Psoas muscle (tissue), 8 donors: ENCODE measurements around the gene ARHGEF37. TPM values are rescaled to one million over a fixed set of nuclear protein-coding genes. Genes with fewer than 3 reads are reported as not detected.
"Not testable (repeated sequence)": the region's sequence is repeated elsewhere in the genome, so short reads cannot be mapped to it uniquely, and the experiment has no call there.

Experiments used
- ATAC-seq, 4 donors: fragments of 200-7000 bp; cut with Tn5 transposase; one replicate each; pipeline ENCODE4 v1.9.1; 2020; ENCODE audit warnings: moderate library complexity in 3 of 4, mild to moderate bottlenecking in 2 of 4
- DNase-seq, 2 donors: peaks; one replicate each; pipeline ENCODE4 v3.0.0-alpha.2; 2020
- H3K27ac ChIP-seq: fragments of 200-600 bp; one replicate; pipeline ENCODE4 v1.8.0; 2022
- H3K27me3 ChIP-seq, 3 donors: fragments of 200-600 bp in 1 of 3; one replicate each; pipeline versions ENCODE4 v1.6.1 to v1.8.0; 2013 to 2022; ENCODE audit warnings: low read length in 2 of 3, mild to moderate bottlenecking in 2 of 3, moderate library complexity in 1 of 3; ENCODE audit not compliant: insufficient read depth in 3 of 3
- H3K36me3 ChIP-seq, 2 donors: fragments of 200-600 bp in 1 of 2; one replicate each; pipeline versions ENCODE4 v1.6.1 to v1.8.0; 2013 to 2022; ENCODE audit warnings: low read depth in 1 of 2, mild to moderate bottlenecking in 1 of 2, moderate library complexity in 1 of 2; ENCODE audit not compliant: insufficient read depth in 1 of 2
- H3K4me1 ChIP-seq: fragments of 200-600 bp; one replicate; pipeline ENCODE4 v1.8.0; 2022
- H3K4me3 ChIP-seq: fragments of 200-600 bp; one replicate; pipeline ENCODE4 v1.8.0; 2022; ENCODE audit warnings: mild to moderate bottlenecking
- H3K9me3 ChIP-seq: fragments of 200-600 bp; one replicate; pipeline ENCODE4 v1.8.0; 2022
- WGBS, 3 donors: extraction: QIAGEN DNeasy Blood & Tissue Kit; methylation state at CpG; one replicate each; pipeline versions ENCODE4 v1.1.6 to v1.1.7; 2013; 5-methylcytosine and 5-hydroxymethylcytosine counted together
- intact Hi-C, 2 donors: fragments of 100-400 bp; cut with DNase I; formaldehyde crosslinking; loops; one replicate each; pipeline versions ENCODE4 v1.11.0 to v1.14.2; 2022
- long read RNA-seq, 2 donors: library from polyadenylated mRNA; unstranded; transcript quantifications; one replicate each; pipeline ENCODE4 v2.0.0, GENCODE V29; 2021
- polyA plus RNA-seq, 3 donors: library from polyadenylated mRNA; stranded (reverse); fragments of 200-250 nt; gene quantifications; one replicate each; pipeline ENCODE4 v1.2.3, GENCODE V29; 2013
- total RNA-seq, 4 donors: library from RNA; stranded (reverse); fragmentation: NEBNext Ultra II Directional in 2 of 4; extraction: Animal tissue kit (Norgen Biotek cat#: 25700) in 2 of 4; gene quantifications; one replicate each; pipeline versions ENCODE4 v1.2.1 to v1.2.4, GENCODE V29; 2021 to 2023
- TF ChIP-seq, protein P1 (sequence below): fragments of 200-600 bp; IDR thresholded peaks from one replicate; pipeline ENCODE4 v1.8.0; 2022; ENCODE audit warnings: antibody characterized with exemption
- donor health status: healthy with polysubstance abuse.
- donor health status: DM: no; HTN: no; CAD: no; lungs with moderate emphysema.
- donor health status: Bipolar disorder and iron deficiency.
- donor health status: healthy.
- donor health status: DM: yes; HTN: yes; CAD: no.
- donor health status: DM: no; HTN: no; CAD: no.
- donor health status: DM: no; HTN: no; CAD: no.
- donor health status: DM: yes; HTN: yes; CAD: no.

The ARHGEF37 gene
- total RNA-seq (10 to 100 TPM in 3 of 4 donors, 1 to 10 TPM in 1; 9.0 to 29.3 (median 18.7) TPM), polyA plus RNA-seq (10 to 100 TPM in 2 of 3 donors, 1 to 10 TPM in 1; 2.3 to 13.4 (median 13.0) TPM)
- long read RNA-seq, donor 1, full-length matches to known transcripts, result 25 of 50 reads
- long read RNA-seq, donor 1, partial matches to known transcripts, result 7 of 50 reads
- long read RNA-seq, donor 1, other reads (novel, unspliced or antisense), result 18 of 50 reads
- long read RNA-seq, donor 2, full-length matches to known transcripts, result 27 of 61 reads
- long read RNA-seq, donor 2, partial matches to known transcripts, result 12 of 61 reads
- long read RNA-seq, donor 2, other reads (novel, unspliced or antisense), result 22 of 61 reads

- DNase-seq (peak; percentile 86 to 94), ATAC-seq (peak; percentile 83 to 86 (median 84))
- Histone ChIP-seq H3K36me3 (no peaks in the 10 kb centered on the region), H3K4me1 (peaks cover 24% of the 10 kb centered on the region), H3K4me3 (peak within 1 kb of the TSS; percentile 78), H3K27ac (peak within 1 kb of the TSS; percentile 92), H3K9me3 (no peaks in the 10 kb centered on the region), H3K27me3 (no peaks in the 10 kb centered on the region)
- intact Hi-C loops, result no loop called here
- TF ChIP-seq, protein P1, sequence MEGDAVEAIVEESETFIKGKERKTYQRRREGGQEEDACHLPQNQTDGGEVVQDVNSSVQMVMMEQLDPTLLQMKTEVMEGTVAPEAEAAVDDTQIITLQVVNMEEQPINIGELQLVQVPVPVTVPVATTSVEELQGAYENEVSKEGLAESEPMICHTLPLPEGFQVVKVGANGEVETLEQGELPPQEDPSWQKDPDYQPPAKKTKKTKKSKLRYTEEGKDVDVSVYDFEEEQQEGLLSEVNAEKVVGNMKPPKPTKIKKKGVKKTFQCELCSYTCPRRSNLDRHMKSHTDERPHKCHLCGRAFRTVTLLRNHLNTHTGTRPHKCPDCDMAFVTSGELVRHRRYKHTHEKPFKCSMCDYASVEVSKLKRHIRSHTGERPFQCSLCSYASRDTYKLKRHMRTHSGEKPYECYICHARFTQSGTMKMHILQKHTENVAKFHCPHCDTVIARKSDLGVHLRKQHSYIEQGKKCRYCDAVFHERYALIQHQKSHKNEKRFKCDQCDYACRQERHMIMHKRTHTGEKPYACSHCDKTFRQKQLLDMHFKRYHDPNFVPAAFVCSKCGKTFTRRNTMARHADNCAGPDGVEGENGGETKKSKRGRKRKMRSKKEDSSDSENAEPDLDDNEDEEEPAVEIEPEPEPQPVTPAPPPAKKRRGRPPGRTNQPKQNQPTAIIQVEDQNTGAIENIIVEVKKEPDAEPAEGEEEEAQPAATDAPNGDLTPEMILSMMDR, result no peak
- 0 to 1% (median 0%) methylated on average over 37 to 56 of the region's 56 CpGs for WGBS, 3 donors
These were observed at the start of gene ARHGEF37 for GRCh38 chr5:149581192-149581861. ARHGEF37 (plus strand) TSS chr5:149581498; CDS start chr5:149597770, 16,272 bp downstream.

GRCh38 chr5:149532413-149532812, 48.9 kb upstream of the ARHGEF37 start:
- ATAC-seq, result no peak
- Histone ChIP-seq H3K9me3 (no peaks in the 10 kb centered on the region), H3K27me3 (no peaks in the 10 kb centered on the region), H3K4me3 (no peak overlapping the region), H3K36me3 (peaks cover 0 to 15% of the 10 kb centered on the region in 2 donors), H3K4me1 (peaks cover 88% of the 10 kb centered on the region), H3K27ac (no peak overlapping the region)
- 86 to 93% (median 89%) methylated on average over 7 of the region's 7 CpGs for WGBS, 3 donors
- intact Hi-C loops, result no loop called here
- TF ChIP-seq, protein P1, result no peak
- DNase-seq, result no peak

DNA sequence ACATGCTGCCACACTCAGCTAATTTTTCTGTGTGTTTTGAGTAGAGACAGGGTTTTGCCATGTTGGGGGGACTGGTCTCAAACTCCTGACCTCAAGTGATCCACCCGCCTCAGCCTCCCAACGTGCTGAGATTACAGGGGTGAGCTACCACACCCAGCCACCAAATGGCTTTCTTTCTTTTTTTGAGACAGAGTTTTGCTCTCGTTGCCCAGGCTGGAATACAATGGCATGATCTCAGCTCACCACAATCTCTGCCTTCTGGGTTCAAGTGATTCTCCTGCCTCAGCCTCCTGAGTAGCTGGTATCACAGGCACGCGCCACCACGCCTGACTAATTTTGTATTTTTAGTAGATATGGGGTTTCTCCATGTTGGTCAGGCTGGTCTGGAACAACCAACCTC, 45.5 kb upstream of the ARHGEF37 start:
- DNase-seq, H3K9me3 ChIP-seq, H3K4me3 ChIP-seq, intact Hi-C loops, H3K27ac ChIP-seq, ATAC-seq, H3K27me3 ChIP-seq: not testable (repeated sequence)
- 80 to 84% (median 81%) methylated on average over 6 of the region's 6 CpGs for WGBS, 3 donors
- H3K36me3 ChIP-seq, result peaks cover 0 to 41% of the 10 kb centered on the region in 2 donors
- peaks cover 86% of the 10 kb centered on the region for H3K4me1 ChIP-seq

GRCh38 chr5:149537374-149537975, 43.8 kb upstream of the ARHGEF37 start:
- Histone ChIP-seq H3K9me3 (no peaks in the 10 kb centered on the region), H3K4me1 (peaks cover 78% of the 10 kb centered on the region), H3K4me3 (no peak overlapping the region), H3K27me3 (no peaks in the 10 kb centered on the region), H3K27ac (peak overlapping the region; percentile 11), H3K36me3 (peaks cover 0 to 51% of the 10 kb centered on the region in 2 donors)
- TF ChIP-seq, protein P1, result no peak
- DNase-seq, result no peak
- intact Hi-C loops, result no loop called here
- ATAC-seq, result no peak
- 43 to 55% (median 46%) methylated on average over 1 of the region's 1 CpG for WGBS, 3 donors

DNA sequence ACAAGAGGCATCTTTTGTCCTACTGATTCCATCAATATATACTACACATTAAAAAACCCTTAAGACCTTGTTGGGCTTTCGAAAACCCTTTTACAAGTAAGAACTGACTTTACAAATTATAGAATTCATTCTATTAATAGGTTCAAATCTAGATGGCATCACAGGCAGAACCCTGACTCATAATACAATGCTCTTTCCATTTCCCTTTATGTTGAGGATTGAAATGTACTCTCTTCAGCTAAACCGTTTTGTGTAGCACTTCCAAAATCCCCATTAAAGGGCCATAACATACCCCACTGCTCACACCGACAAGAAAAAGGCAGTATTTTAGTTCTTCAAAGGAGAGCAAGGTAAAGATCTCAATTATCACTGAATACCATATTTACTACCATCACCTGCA, 41.2 kb upstream of the ARHGEF37 start:
- no peak for ATAC-seq
- H3K27me3 ChIP-seq, result no peaks in the 10 kb centered on the region
- 53 to 66% (median 59%) methylated on average over 3 of the region's 3 CpGs for WGBS, 3 donors
- H3K9me3 ChIP-seq, result no peaks in the 10 kb centered on the region
- peak overlapping the region; percentile 21 for H3K27ac ChIP-seq
- intact Hi-C loops, result loop anchor here in 1 of 2 donors (5.0 kb wide), 1 partner anchor 43 kb away; no protein-coding TSS in a partner anchor
- peak overlapping the region; percentile 33 for H3K4me3 ChIP-seq
- TF ChIP-seq, protein P1, result no peak
- DNase-seq, result no peak
- peaks cover 0 to 71% of the 10 kb centered on the region in 2 donors for H3K36me3 ChIP-seq
- H3K4me1 ChIP-seq, result peaks cover 79% of the 10 kb centered on the region
